ENCODE measurements around the gene FETUB.

Gene FETUB

GRCh38 chr3:186639778-186640472 lies at the start of gene FETUB:
Gene FETUB (plus strand): TSS chr3:186640399. CDS start chr3:186640461, 62 bp downstream.
- DNase-seq (ENCODE audit: low spot score), result no peak

GRCh38 chr3:186590580-186591295 lies 49.5 kb upstream of the FETUB start:
- no peak for DNase-seq (ENCODE audit: low spot score)

GRCh38 chr3:186592682-186593081 lies 47.5 kb upstream of the FETUB start:
- no peak for DNase-seq (ENCODE audit: low spot score)

GRCh38 chr3:186593862-186594261 lies 46.3 kb upstream of the FETUB start:
- DNase-seq (ENCODE audit: low spot score), result no peak

- DNase-seq (ENCODE audit: low spot score), result no peak
Observed at GRCh38 chr3:186594591-186595113, 45.5 kb upstream of the FETUB start.

- no peak for DNase-seq (ENCODE audit: low spot score)
Observed at GRCh38 chr3:186596568-186597287, 43.5 kb upstream of the FETUB start.

- no peak for DNase-seq (ENCODE audit: low spot score)
Observed at GRCh38 chr3:186598108-186598784, 42.0 kb upstream of the FETUB start.

GRCh38 chr3:186598794-186599141 lies 41.4 kb upstream of the FETUB start:
- DNase-seq (ENCODE audit: low spot score), result no peak

- DNase-seq (ENCODE audit: low spot score), result no peak
Observed at GRCh38 chr3:186599142-186599784, 40.9 kb upstream of the FETUB start.

- DNase-seq (ENCODE audit: low spot score), result no peak
Observed at GRCh38 chr3:186599785-186600166, 40.4 kb upstream of the FETUB start.

- DNase-seq (ENCODE audit: low spot score), result no peak
Observed at GRCh38 chr3:186600896-186601295, 39.3 kb upstream of the FETUB start.

- DNase-seq (ENCODE audit: low spot score), result no peak
Observed at GRCh38 chr3:186603159-186603558, 37.0 kb upstream of the FETUB start.

GRCh38 chr3:186605078-186605477 lies 35.1 kb upstream of the FETUB start:
- no peak for DNase-seq (ENCODE audit: low spot score)

- DNase-seq (ENCODE audit: low spot score), result no peak
Observed at GRCh38 chr3:186605561-186606545, 34.3 kb upstream of the FETUB start.

GRCh38 chr3:186608624-186609215 lies 31.5 kb upstream of the FETUB start:
- DNase-seq (ENCODE audit: low spot score), result no peak

GRCh38 chr3:186609247-186609868 lies 30.8 kb upstream of the FETUB start:
- DNase-seq (ENCODE audit: low spot score), result no peak

GRCh38 chr3:186612065-186612464 lies 28.1 kb upstream of the FETUB start:
- DNase-seq (ENCODE audit: low spot score), result no peak

- DNase-seq (ENCODE audit: low spot score), result no peak
Observed at GRCh38 chr3:186612721-186613636, 27.2 kb upstream of the FETUB start, which contains the start of gene AHSG. Gene AHSG (plus strand): TSS chr3:186613060. CDS start chr3:186613142, 82 bp downstream.
